Thyroid gland (tissue), 4 donors: ENCODE results near the gene ALKBH5. TPM values are rescaled to one million over a fixed set of nuclear protein-coding genes. Genes with fewer than 3 reads are reported as not detected.

Experiments used
- DNase-seq, 2 donors: peaks; one replicate each; pipeline ENCODE4 v3.0.0-alpha.2; 2019
- H3K27ac ChIP-seq, 3 donors: fragments of 200-600 bp; sonication (generic); 1 replicate in 2 of 3; 2 replicates in 1 of 3; pipeline ENCODE4 v1.5.1; 2016 to 2019; ENCODE audit warnings: mild to moderate bottlenecking in 1 of 3, moderate library complexity in 1 of 3
- H3K27me3 ChIP-seq: fragments of 200-600 bp; sonication (generic); one replicate; pipeline ENCODE4 v1.5.1; 2019
- H3K36me3 ChIP-seq, 2 donors: fragments of 200-600 bp; sonication (generic); one replicate each; pipeline ENCODE4 v1.5.1; 2016 to 2019
- H3K4me1 ChIP-seq, 2 donors: fragments of 200-600 bp; sonication (generic); one replicate each; pipeline ENCODE4 v1.5.1; 2017 to 2019
- H3K4me3 ChIP-seq, 3 donors: fragments of 200-600 bp; sonication (generic); replicated peaks in 1 of 3; 1 replicate in 2 of 3; 2 replicates in 1 of 3; pipeline ENCODE4 v1.5.1; 2016; ENCODE audit warnings: mild to moderate bottlenecking in 1 of 3
- H3K9me3 ChIP-seq: fragments of 200-600 bp; sonication (generic); one replicate; pipeline ENCODE4 v1.5.1; 2017
- POLR2A ChIP-seq, 2 donors: fragments of 450-650 bp; IDR thresholded peaks; one replicate each; pipeline ENCODE4 v1.6.1; 2017; ENCODE audit warnings: antibody characterized with exemption in 2 of 2, mild to moderate bottlenecking in 2 of 2, moderate library complexity in 1 of 2
- WGBS, 2 donors: methylation state at CpG; one replicate each; pipeline ENCODE4 v1.1.5; 2017; 5-methylcytosine and 5-hydroxymethylcytosine counted together
- intact Hi-C: fragments of 100-400 bp; cut with DNase I; formaldehyde crosslinking; loops from one replicate; pipeline ENCODE4 v1.15.1; 2023
- total RNA-seq, 4 donors: library from RNA; depleted of rRNA; stranded (reverse); fragments of >200 nt; gene quantifications; one replicate each; pipeline ENCODE4 v1.2.3, GENCODE V29; 2016
- TF ChIP-seq, protein P1 (sequence below), 6 experiments: fragments of 200-600 bp in 3 of 6; fragments of 450-650 bp in 3 of 6; sonication (generic) in 3 of 6; IDR thresholded peaks; one replicate each; pipeline ENCODE4 v1.5.1; 2016 to 2019; ENCODE audit warnings: antibody characterized with exemption in 6 of 6, mild to moderate bottlenecking in 2 of 6, inconsistent platforms in 1 of 6, moderate library complexity in 1 of 6

The ALKBH5 gene
- total RNA-seq, 4 donors from 2014 or later: 123 to 169 (median 159) TPM

- no peaks in the 10 kb centered on the region for H3K9me3 ChIP-seq
- no peaks in the 10 kb centered on the region for H3K27me3 ChIP-seq
- no peak for DNase-seq
- intact Hi-C loops: no loop called here
- WGBS, 2 donors: 68 to 70% methylated on average over 4 of the region's 4 CpGs
- H3K4me3 ChIP-seq: no peak overlapping the region
- no peak overlapping the region for H3K27ac ChIP-seq
- peaks cover 6 to 26% of the 10 kb centered on the region in 2 donors for H3K4me1 ChIP-seq
- peaks cover 15 to 45% of the 10 kb centered on the region in 2 donors for H3K36me3 ChIP-seq
- no peak for TF ChIP-seq POLR2A (IDR thresholded peaks at IDR 0.05)
- TF ChIP-seq, protein P1, sequence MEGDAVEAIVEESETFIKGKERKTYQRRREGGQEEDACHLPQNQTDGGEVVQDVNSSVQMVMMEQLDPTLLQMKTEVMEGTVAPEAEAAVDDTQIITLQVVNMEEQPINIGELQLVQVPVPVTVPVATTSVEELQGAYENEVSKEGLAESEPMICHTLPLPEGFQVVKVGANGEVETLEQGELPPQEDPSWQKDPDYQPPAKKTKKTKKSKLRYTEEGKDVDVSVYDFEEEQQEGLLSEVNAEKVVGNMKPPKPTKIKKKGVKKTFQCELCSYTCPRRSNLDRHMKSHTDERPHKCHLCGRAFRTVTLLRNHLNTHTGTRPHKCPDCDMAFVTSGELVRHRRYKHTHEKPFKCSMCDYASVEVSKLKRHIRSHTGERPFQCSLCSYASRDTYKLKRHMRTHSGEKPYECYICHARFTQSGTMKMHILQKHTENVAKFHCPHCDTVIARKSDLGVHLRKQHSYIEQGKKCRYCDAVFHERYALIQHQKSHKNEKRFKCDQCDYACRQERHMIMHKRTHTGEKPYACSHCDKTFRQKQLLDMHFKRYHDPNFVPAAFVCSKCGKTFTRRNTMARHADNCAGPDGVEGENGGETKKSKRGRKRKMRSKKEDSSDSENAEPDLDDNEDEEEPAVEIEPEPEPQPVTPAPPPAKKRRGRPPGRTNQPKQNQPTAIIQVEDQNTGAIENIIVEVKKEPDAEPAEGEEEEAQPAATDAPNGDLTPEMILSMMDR (IDR thresholded peaks at IDR 0.05): no peak
Measured at GRCh38 chr17:18198530-18198929, 14.9 kb downstream of the ALKBH5 start.

- no peaks in the 10 kb centered on the region for H3K9me3 ChIP-seq
- H3K27ac ChIP-seq: no peak overlapping the region
- peaks cover 6 to 23% of the 10 kb centered on the region in 2 donors for H3K4me1 ChIP-seq
- intact Hi-C loops: no loop called here
- no peak for TF ChIP-seq POLR2A (IDR thresholded peaks at IDR 0.05)
- H3K36me3 ChIP-seq: peaks cover 18 to 42% of the 10 kb centered on the region in 2 donors
- H3K27me3 ChIP-seq: no peaks in the 10 kb centered on the region
- no peak for DNase-seq
- no peak overlapping the region for H3K4me3 ChIP-seq
- WGBS, 2 donors: 84 to 87% methylated on average over 4 of the region's 4 CpGs
Measured at GRCh38 chr17:18201108-18201507, 17.5 kb downstream of the ALKBH5 start.

DNA sequence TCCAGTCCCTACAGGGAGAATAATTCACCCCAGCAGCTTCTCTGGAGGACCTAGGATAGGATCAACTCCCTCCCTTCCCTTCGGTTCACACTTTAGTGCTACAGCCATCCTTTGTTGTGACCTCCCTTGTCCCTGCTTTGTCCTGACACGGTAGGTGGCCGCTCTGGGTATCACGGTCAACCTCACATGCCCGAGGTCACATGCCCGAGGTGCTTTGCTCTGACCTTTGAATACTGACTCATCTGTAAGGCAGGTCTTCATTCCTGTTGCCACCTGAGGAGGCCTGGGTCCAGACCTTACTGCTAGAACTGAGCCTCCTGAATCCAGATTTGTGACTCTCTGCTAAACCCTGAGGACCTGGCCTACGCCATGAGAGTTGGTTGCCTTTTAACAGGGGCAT is 19.7 kb downstream of the ALKBH5 start:
- intact Hi-C loops: no loop called here
- no peaks in the 10 kb centered on the region for H3K9me3 ChIP-seq
- H3K4me1 ChIP-seq: peaks cover 6 to 14% of the 10 kb centered on the region in 2 donors
- DNase-seq: no peak
- TF ChIP-seq, protein P1 (IDR thresholded peaks at IDR 0.05): no peak
- TF ChIP-seq POLR2A (IDR thresholded peaks at IDR 0.05): no peak
- no peaks in the 10 kb centered on the region for H3K27me3 ChIP-seq
- no peak overlapping the region for H3K4me3 ChIP-seq
- peaks cover 31 to 48% of the 10 kb centered on the region in 2 donors for H3K36me3 ChIP-seq
- H3K27ac ChIP-seq: no peak overlapping the region
- WGBS, 2 donors: 73 to 81% methylated on average over 7 of the region's 7 CpGs

- TF ChIP-seq POLR2A (IDR thresholded peaks at IDR 0.05): no peak
- TF ChIP-seq, protein P1 (IDR thresholded peaks at IDR 0.05): no peak
- no peak for DNase-seq
- Histone ChIP-seq H3K9me3 (no peaks in the 10 kb centered on the region), H3K27me3 (no peaks in the 10 kb centered on the region), H3K4me1 (no peaks in the 10 kb centered on the region), H3K27ac (no peak overlapping the region), H3K36me3 (peaks cover 57 to 65% of the 10 kb centered on the region in 2 donors), H3K4me3 (no peak overlapping the region)
- intact Hi-C loops: no loop called here
- WGBS, 2 donors: 91 to 94% methylated on average over 2 of the region's 2 CpGs
Measured at GRCh38 chr17:18205861-18206260, 22.2 kb downstream of the ALKBH5 start.

DNA sequence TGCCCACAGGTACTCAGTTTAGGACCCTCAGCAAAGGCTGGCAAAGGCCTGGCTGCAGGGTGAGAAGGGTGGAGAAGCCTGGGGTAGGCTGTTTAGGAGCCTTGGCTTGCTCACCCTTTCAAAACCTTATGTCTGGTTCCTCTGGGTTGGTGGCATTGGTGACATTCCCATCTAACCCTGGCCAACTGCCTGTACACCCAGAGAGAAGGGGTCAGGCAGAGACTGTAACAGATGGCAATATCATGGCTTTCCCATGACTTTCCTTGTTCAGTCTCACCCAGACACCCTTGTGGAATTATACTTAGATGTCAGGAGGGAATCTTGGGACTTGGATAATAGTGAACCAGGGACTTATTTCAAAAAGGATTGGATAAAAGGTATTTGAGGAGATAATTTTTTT is 23.3 kb downstream of the ALKBH5 start:
- H3K4me1 ChIP-seq: no peaks in the 10 kb centered on the region
- peaks cover 60 to 68% of the 10 kb centered on the region in 2 donors for H3K36me3 ChIP-seq
- DNase-seq: no peak
- H3K27me3 ChIP-seq: no peaks in the 10 kb centered on the region
- H3K4me3 ChIP-seq: no peak overlapping the region
- no peak overlapping the region for H3K27ac ChIP-seq
- no peaks in the 10 kb centered on the region for H3K9me3 ChIP-seq
- TF ChIP-seq POLR2A (IDR thresholded peaks at IDR 0.05): no peak
- TF ChIP-seq, protein P1 (IDR thresholded peaks at IDR 0.05): no peak
- intact Hi-C loops: no loop called here

DNA sequence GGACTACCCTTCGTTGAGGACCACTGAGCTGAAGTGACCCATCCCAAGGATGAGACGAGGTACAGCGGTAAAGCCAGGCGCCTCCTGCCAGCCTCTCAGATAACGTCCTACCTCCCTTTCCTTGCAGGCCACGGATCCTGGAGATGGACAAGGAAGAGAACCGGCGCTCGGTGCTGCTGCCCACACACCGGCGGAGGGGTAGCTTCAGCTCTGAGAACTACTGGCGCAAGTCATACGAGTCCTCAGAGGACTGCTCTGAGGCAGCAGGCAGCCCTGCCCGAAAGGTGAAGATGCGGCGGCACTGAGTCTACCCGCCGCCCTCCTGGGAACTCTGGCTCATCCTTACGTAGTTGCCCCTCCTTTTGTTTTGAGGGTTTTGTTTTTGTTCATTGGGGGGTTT is 24.5 kb downstream of the ALKBH5 start:
- Histone ChIP-seq H3K27ac (no peak overlapping the region), H3K27me3 (no peaks in the 10 kb centered on the region), H3K4me1 (no peaks in the 10 kb centered on the region), H3K4me3 (no peak overlapping the region), H3K9me3 (no peaks in the 10 kb centered on the region), H3K36me3 (peaks cover 60 to 67% of the 10 kb centered on the region in 2 donors)
- DNase-seq: no peak
- no peak for TF ChIP-seq POLR2A (IDR thresholded peaks at IDR 0.05)
- TF ChIP-seq, protein P1 (IDR thresholded peaks at IDR 0.05): no peak
- intact Hi-C loops: no loop called here
- WGBS, 2 donors: 90 to 93% methylated on average over 19 of the region's 19 CpGs
